Cardiac septum (tissue), 1 donor: ENCODE results near the gene UBE2E1. TPM values are rescaled to one million over a fixed set of nuclear protein-coding genes. Genes with fewer than 3 reads are reported as not detected.

ENCODE experiments used
- DNase-seq: peaks from one replicate; pipeline ENCODE4 v3.0.0-alpha.2; 2020; ENCODE audit warnings: low spot score
- intact Hi-C: fragments of 100-400 bp; cut with DNase I; formaldehyde crosslinking; loops from one replicate; pipeline ENCODE4 v1.14.0; 2022
- total RNA-seq: library from RNA; stranded (reverse); fragmentation: NEBNext Ultra II Directional; extraction: Animal tissue kit (Norgen Biotek cat#: 25700); gene quantifications from one replicate; pipeline ENCODE4 v1.2.1, GENCODE V29; 2021
- donor health status: DM: no; HTN: no; CAD: no.

Gene UBE2E1
- total RNA-seq, 1 donor from 2014 or later: 59.7 TPM

GRCh38 chr3:23926736-23927135, 121.0 kb downstream of the UBE2E1 start:
- intact Hi-C loops: no loop called here
- DNase-seq: no peak

- intact Hi-C loops: no loop called here
- DNase-seq: no peak
Measured at GRCh38 chr3:23928524-23928923, 122.8 kb downstream of the UBE2E1 start.

DNA sequence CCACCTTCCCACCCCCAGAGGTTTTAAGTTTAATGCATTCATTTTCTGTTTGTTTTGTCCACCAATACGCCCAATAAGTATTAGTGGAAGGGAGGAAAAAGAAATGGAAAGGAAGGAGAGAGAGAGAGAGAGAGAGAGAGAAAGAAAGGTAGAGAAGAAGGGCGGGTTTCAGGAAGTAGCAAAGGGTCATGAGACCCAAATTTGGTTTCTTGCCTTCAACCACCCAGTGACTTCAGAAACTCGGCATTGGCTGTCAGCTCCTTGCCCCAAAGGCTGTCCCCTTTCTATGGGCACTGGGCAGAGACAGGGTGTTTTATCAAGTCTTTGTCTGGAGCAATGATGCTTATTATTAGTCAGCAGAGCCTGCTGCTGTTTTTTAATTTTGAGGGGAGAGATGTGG, 125.8 kb downstream of the UBE2E1 start:
- DNase-seq: no peak
- intact Hi-C loops: no loop called here

- intact Hi-C loops: no loop called here
Measured at GRCh38 chr3:23932571-23932970, 126.8 kb downstream of the UBE2E1 start.

GRCh38 chr3:23934253-23934652, 128.5 kb downstream of the UBE2E1 start:
- DNase-seq: no peak
- intact Hi-C loops: no loop called here

More at GRCh38 chr3:23932571-23932970, 126.8 kb downstream of the UBE2E1 start:
- DNase-seq: no peak

DNA sequence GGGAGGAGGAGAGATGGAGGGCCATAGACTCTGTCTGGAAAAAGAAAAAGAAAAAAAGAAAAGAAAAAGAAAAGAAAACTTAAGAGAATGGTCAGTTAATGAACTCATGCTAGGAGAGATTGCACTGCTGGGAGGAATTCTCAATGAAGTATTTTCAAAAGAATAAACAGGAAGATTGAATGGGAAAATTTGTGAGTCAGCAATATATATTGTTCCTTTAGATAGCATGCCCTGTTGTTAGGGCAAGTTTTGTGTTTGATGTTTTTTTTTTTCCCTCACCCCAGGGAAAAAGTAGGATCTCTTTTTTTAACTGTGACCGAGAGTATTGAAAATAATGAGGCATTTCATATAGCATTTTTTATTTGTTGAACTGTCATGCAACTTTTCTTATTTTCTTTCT, 131.5 kb downstream of the UBE2E1 start:
- intact Hi-C loops: no loop called here
- no peak for DNase-seq

GRCh38 chr3:23938688-23939087, 132.9 kb downstream of the UBE2E1 start:
- no peak for DNase-seq
- intact Hi-C loops: no loop called here

DNA sequence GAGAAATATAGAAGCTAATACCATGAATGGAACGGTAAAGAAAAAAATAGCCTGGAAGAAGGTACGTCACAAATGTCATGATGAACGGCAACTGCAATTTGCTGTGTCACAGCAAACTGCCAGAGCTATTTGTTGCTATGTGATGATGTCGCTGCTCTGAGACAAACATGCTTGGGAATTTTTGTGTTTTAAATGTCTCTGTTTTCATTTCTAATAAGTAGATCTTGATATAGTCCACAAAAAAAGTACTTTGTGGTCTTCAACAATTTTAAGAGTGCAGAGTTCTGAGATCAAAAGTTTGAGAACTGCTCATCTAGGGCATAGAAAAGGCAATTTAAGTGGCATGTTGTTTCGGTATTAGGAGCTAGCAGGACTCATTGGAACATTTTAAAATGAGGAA, 135.0 kb downstream of the UBE2E1 start:
- intact Hi-C loops: no loop called here
- DNase-seq: no peak

Other genes starting within 250 kb of the UBE2E1 start
- 17.2 TPM for gene NKIRAS1, start 111.0 kb downstream of the UBE2E1 start, total RNA-seq
- gene RPL15, start 111.2 kb downstream of the UBE2E1 start, total RNA-seq: 798 TPM
- 31.0 TPM for gene NR1D2, start 139.3 kb downstream of the UBE2E1 start, total RNA-seq